ENCODE data around the gene MARCHF10.

The MARCHF10 gene

GRCh38 chr17:62674363-62674739, 133.8 kb downstream of the MARCHF10 start:
- TF ChIP-seq ARNT (IDR thresholded peaks at IDR 0.05) (no peak), FOXM1 (IDR thresholded peaks at IDR 0.05; ENCODE audit: borderline replicate concordance) (no peak), NFRKB (IDR thresholded peaks at IDR 0.05) (no peak), SUZ12 (IDR thresholded peaks at IDR 0.05) (no peak), CTBP1 (IDR thresholded peaks at IDR 0.05; ENCODE audit: borderline replicate concordance) (no peak), HDGF (IDR thresholded peaks at IDR 0.05; ENCODE audit: borderline replicate concordance) (no peak), L3MBTL2 (conservative IDR thresholded peaks at IDR 0.05) (no peak), TARDBP (IDR thresholded peaks at IDR 0.05) (no peak)
- DNase-seq (ENCODE audit: extremely low spot score) = no peak
- POLR2A ChIA-PET = no interaction called here
- CTCF ChIA-PET = no interaction called here

- TF ChIP-seq TARDBP (IDR thresholded peaks at IDR 0.05) = no peak
- POLR2A ChIA-PET = interaction anchor here (1.0 kb wide), 1 partner anchor 20 kb away, joined by 3 read pairs; no protein-coding TSS in a partner anchor
- CTCF ChIA-PET = no interaction called here
Observed at GRCh38 chr17:62673614-62674362, 134.3 kb downstream of the MARCHF10 start.

GRCh38 chr17:62672957-62673356, 135.2 kb downstream of the MARCHF10 start:
- TF ChIP-seq SUZ12 (IDR thresholded peaks at IDR 0.05) = no peak
- TF ChIP-seq ZNF384 (IDR thresholded peaks at IDR 0.05) = no peak
- no peak for TF ChIP-seq TARDBP (IDR thresholded peaks at IDR 0.05)
- no peak for TF ChIP-seq NFRKB (IDR thresholded peaks at IDR 0.05)
- TF ChIP-seq HDGF (IDR thresholded peaks at IDR 0.05; ENCODE audit: borderline replicate concordance) = no peak
- no peak for TF ChIP-seq CTBP1 (IDR thresholded peaks at IDR 0.05; ENCODE audit: borderline replicate concordance)
- TF ChIP-seq ELF4 (IDR thresholded peaks at IDR 0.05) = no peak
- no peak for TF ChIP-seq SP1 (IDR thresholded peaks at IDR 0.05)
- TF ChIP-seq LEF1 (IDR thresholded peaks at IDR 0.05; ENCODE audit: borderline replicate concordance) = no peak
- no peak for TF ChIP-seq BHLHE40 (IDR thresholded peaks at IDR 0.05; ENCODE audit: borderline replicate concordance)
- no peak for TF ChIP-seq PKNOX1 (IDR thresholded peaks at IDR 0.05)
- TF ChIP-seq L3MBTL2 (conservative IDR thresholded peaks at IDR 0.05) = no peak
- no peak for TF ChIP-seq ARNT (IDR thresholded peaks at IDR 0.05)
- TF ChIP-seq FOXA1 (IDR thresholded peaks at IDR 0.05) = no peak
- POLR2A ChIA-PET = interaction anchor here (1.0 kb wide), 1 partner anchor 20 kb away, joined by 3 read pairs; no protein-coding TSS in a partner anchor

More at GRCh38 chr17:62673614-62674362, 134.3 kb downstream of the MARCHF10 start:
- DNase-seq (ENCODE audit: extremely low spot score) = no peak

GRCh38 chr17:62671553-62671952, 136.6 kb downstream of the MARCHF10 start:
- CTCF ChIA-PET = no interaction called here
- POLR2A ChIA-PET = interaction anchor here (0.6 kb wide), 1 partner anchor 248 kb away, joined by 4 read pairs; the partner anchor contains the start of gene METTL2A
- TF ChIP-seq SUZ12 (IDR thresholded peaks at IDR 0.05) = no peak
- TF ChIP-seq FOXK2 (IDR thresholded peaks at IDR 0.05) = no peak
- no peak for TF ChIP-seq FOXA1 (IDR thresholded peaks at IDR 0.05)
- no peak for TF ChIP-seq CTBP1 (IDR thresholded peaks at IDR 0.05; ENCODE audit: borderline replicate concordance)
- no peak for TF ChIP-seq SP1 (IDR thresholded peaks at IDR 0.05)
- TF ChIP-seq TARDBP (IDR thresholded peaks at IDR 0.05) = no peak
- no peak for TF ChIP-seq FOXM1 (IDR thresholded peaks at IDR 0.05; ENCODE audit: borderline replicate concordance)
- no peak for TF ChIP-seq PKNOX1 (IDR thresholded peaks at IDR 0.05)
- no peak for TF ChIP-seq BHLHE40 (IDR thresholded peaks at IDR 0.05; ENCODE audit: borderline replicate concordance)
- no peak for DNase-seq (ENCODE audit: extremely low spot score)

More at GRCh38 chr17:62672957-62673356, 135.2 kb downstream of the MARCHF10 start:
- CTCF ChIA-PET = interaction anchor here (0.6 kb wide), 1 partner anchor 44 kb away, joined by 3 read pairs; no protein-coding TSS in a partner anchor
- DNase-seq (ENCODE audit: extremely low spot score) = no peak

GRCh38 chr17:62670202-62670821, 137.8 kb downstream of the MARCHF10 start:
- TF ChIP-seq ZNF384 (IDR thresholded peaks at IDR 0.05) (no peak), ELF4 (IDR thresholded peaks at IDR 0.05) (no peak), PKNOX1 (IDR thresholded peaks at IDR 0.05) (peak; percentile 91), CTBP1 (IDR thresholded peaks at IDR 0.05; ENCODE audit: borderline replicate concordance) (no peak), ARNT (IDR thresholded peaks at IDR 0.05) (no peak), FOXK2 (IDR thresholded peaks at IDR 0.05) (no peak)
- ChIA-PET POLR2A (no interaction called here), CTCF (interaction anchor here (0.5 kb wide), 1 partner anchor 226 kb away, joined by 3 read pairs; no protein-coding TSS in a partner anchor)
- DNase-seq (ENCODE audit: extremely low spot score) = no peak

- TF ChIP-seq FOXM1 (IDR thresholded peaks at IDR 0.05; ENCODE audit: borderline replicate concordance) (no peak), HDGF (IDR thresholded peaks at IDR 0.05; ENCODE audit: borderline replicate concordance) (no peak), FOXK2 (IDR thresholded peaks at IDR 0.05) (no peak)
- ChIA-PET CTCF (interaction anchor here (0.6 kb wide), 1 partner anchor 41 kb away, joined by 3 read pairs; no protein-coding TSS in a partner anchor), POLR2A (no interaction called here)
- DNase-seq (ENCODE audit: extremely low spot score) = no peak
Observed at GRCh38 chr17:62668091-62668804, 139.9 kb downstream of the MARCHF10 start.
